OCI-LY3 (cell line): Measurements from ENCODE around the gene LGALS3BP.

ENCODE experiments used
- H2AFZ ChIP-seq: fragments of 200-600, 300-600 bp; shearing (Covaris generic); 2 replicates; pipeline ENCODE4 v1.6.0; 2014; ENCODE audit warnings: antibody characterized with exemption, low read depth, low read length
- H3K27ac ChIP-seq: fragments of 200-600, 300-600 bp; sonication (generic); 2 replicates; pipeline ENCODE4 v1.5.1; 2014; ENCODE audit warnings: mild to moderate bottlenecking, low read length, moderate library complexity, mixed read lengths
- H3K27me3 ChIP-seq: fragments of 200-600, 300-600 bp; sonication (generic); 2 replicates; pipeline ENCODE4 v1.6.1; 2014; ENCODE audit warnings: low read depth, low read length, mixed read lengths
- H3K36me3 ChIP-seq: fragments of 200-600, 300-600 bp; sonication (generic); replicated peaks from 2 replicates; pipeline ENCODE3; 2014; ENCODE audit warnings: low read depth, low read length, mixed read lengths
- H3K4me1 ChIP-seq: fragments of 300-600, 200-600 bp; sonication (generic); 2 replicates; pipeline ENCODE4 v1.6.1; 2014; ENCODE audit warnings: low read length, mixed read lengths
- H3K4me2 ChIP-seq: fragments of 200-600, 300-600 bp; sonication (generic); 2 replicates; pipeline ENCODE4 v1.6.1; 2014; ENCODE audit warnings: low read length, mixed read lengths
- H3K4me3 ChIP-seq: fragments of 300-600, 200-600 bp; sonication (generic); 2 replicates; pipeline ENCODE4 v1.5.1; 2014; ENCODE audit warnings: antibody characterized with exemption, mild to moderate bottlenecking, low read length, moderate library complexity
- H3K79me2 ChIP-seq: fragments of 300-600, 200-600 bp; shearing (Covaris generic); 2 replicates; pipeline ENCODE4 v1.6.1; 2014; ENCODE audit warnings: mild to moderate bottlenecking, low read length, mixed read lengths
- H3K9ac ChIP-seq: fragments of 300-600, 200-600 bp; shearing (Covaris generic); 2 replicates; pipeline ENCODE4 v1.6.0; 2014; ENCODE audit warnings: mild to moderate bottlenecking, low read length, moderate library complexity
- H3K9me3 ChIP-seq: fragments of 200-600, 300-600 bp; shearing (Covaris generic); 2 replicates; pipeline ENCODE4 v1.6.1; 2014; ENCODE audit warnings: low read length, mixed read lengths; ENCODE audit not compliant: insufficient read depth
- H4K20me1 ChIP-seq: fragments of 200-600, 300-600 bp; sonication (generic); 2 replicates; pipeline ENCODE4 v1.6.1; 2016; ENCODE audit warnings: low read length, mixed read lengths; ENCODE audit not compliant: insufficient read depth
- CTCF ChIP-seq: fragments of 200-600, 300-600 bp; sonication (generic); IDR thresholded peaks from 2 replicates; pipeline ENCODE4 v1.5.1; 2014; ENCODE audit warnings: antibody characterized with exemption, low read length, low read depth
- EZH2phosphoT487 ChIP-seq: fragments of 200-600 bp; shearing (Covaris generic); IDR thresholded peaks from 2 replicates; pipeline ENCODE4 v1.6.1; 2018; ENCODE audit warnings: antibody characterized with exemption, mixed run types, low read depth

Gene LGALS3BP

GRCh38 chr17:78922816-78923498, 56.8 kb downstream of the LGALS3BP start:
- H2AFZ ChIP-seq: no peak overlapping the region
- no peak overlapping the region for H3K4me2 ChIP-seq
- H3K27ac ChIP-seq: no peak overlapping the region
- no peak overlapping the region for H3K9ac ChIP-seq
- H3K4me3 ChIP-seq: no peak overlapping the region
- no peaks in the 10 kb centered on the region for H3K79me2 ChIP-seq
- no peak for TF ChIP-seq CTCF
- TF ChIP-seq EZH2phosphoT487: no peak
- H4K20me1 ChIP-seq: no peaks in the 10 kb centered on the region
- no peaks in the 10 kb centered on the region for H3K36me3 ChIP-seq
- H3K27me3 ChIP-seq: peaks cover 4% of the 10 kb centered on the region; the same call in 1 of the 2 replicates
- H3K9me3 ChIP-seq: no peaks in the 10 kb centered on the region
- peaks cover 4% of the 10 kb centered on the region; the same call in 1 of the 2 replicates for H3K4me1 ChIP-seq

GRCh38 chr17:78921437-78921971, 58.2 kb downstream of the LGALS3BP start:
- no peak overlapping the region for H3K27ac ChIP-seq
- H3K4me1 ChIP-seq: peaks cover 4% of the 10 kb centered on the region; the same call in 1 of the 2 replicates

More at GRCh38 chr17:78921437-78921971, 58.2 kb downstream of the LGALS3BP start:
- no peak overlapping the region for H2AFZ ChIP-seq
- no peak overlapping the region for H3K4me2 ChIP-seq
- no peaks in the 10 kb centered on the region for H3K36me3 ChIP-seq
- no peak for TF ChIP-seq EZH2phosphoT487
- no peak for TF ChIP-seq CTCF
- H3K9ac ChIP-seq: no peak overlapping the region
- 0 out of 2 replicates have a peak, but pooled peaks cover 4% of the 10 kb centered on the region for H3K27me3 ChIP-seq
- no peaks in the 10 kb centered on the region for H4K20me1 ChIP-seq
- H3K4me3 ChIP-seq: no peak overlapping the region
- no peaks in the 10 kb centered on the region for H3K79me2 ChIP-seq
- no peaks in the 10 kb centered on the region for H3K9me3 ChIP-seq
